ENCODE results near the gene NEO1. TPM values are rescaled to one million over a fixed set of nuclear protein-coding genes. Genes with fewer than 3 reads are reported as not detected.

NEO1 gene
- total and polyA plus RNA-seq, 2 of the 13 experiments (the other 11 are each of a cell fraction or from before 2014, with no cell fraction given): 8.4 to 11.0 TPM

DNA sequence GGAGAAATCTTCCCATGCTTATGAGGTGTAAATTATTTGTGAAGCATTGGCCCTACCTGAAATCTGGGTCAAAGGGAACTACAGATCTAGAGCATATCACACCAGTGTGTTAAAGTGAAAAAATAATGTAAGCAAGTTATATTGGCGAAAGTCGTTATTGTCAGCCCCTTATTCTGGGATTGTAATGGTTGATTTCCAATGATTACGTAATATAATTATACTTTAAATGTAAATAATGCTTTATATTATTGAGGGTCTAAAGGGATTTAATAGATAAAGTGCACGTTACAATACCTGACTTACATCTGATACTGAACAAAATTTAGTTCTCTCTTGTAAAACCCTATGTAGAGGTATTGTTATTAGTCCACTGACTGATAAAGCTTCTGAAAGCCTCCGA, 101.2 kb downstream of the NEO1 start:
- in situ Hi-C loops (cut with HindIII; ENCODE audit: extremely low pct_ligation_motif_present, low pct_unique_long_range_greater_than_20kb): no loop called here
- FAIRE-seq: no peak
- no TSS peak for BruUV-seq (replicated peaks)

More for the DNA sequence above, 101.2 kb downstream of the NEO1 start:
- ChIA-PET POLR2A (no interaction called here), CTCF (ENCODE audit: low intra/inter-chr PET ratio, low total read pairs) (no interaction called here)
- Histone ChIP-seq H3K9me3 (ENCODE audit: low read length) (peaks cover 22% of the 10 kb centered on the region), H3K4me1 (ENCODE audit: insufficient read depth, low read length) (no peaks in the 10 kb centered on the region), H3K4me2 (ENCODE audit: low read depth, low read length) (no peak overlapping the region), H3K79me2 (ENCODE audit: insufficient read depth, low read length) (no peaks in the 10 kb centered on the region), H4K20me1 (ENCODE audit: insufficient read depth, low read length) (no peaks in the 10 kb centered on the region), H2AFZ (ENCODE audit: low read length) (no peak overlapping the region), H3K4me3 (replicated peaks in 1 of 3; ENCODE audit: insufficient read depth in 1 of 3, low read depth in 2 of 3, low read length in 3 of 3) (no peak overlapping the region), H3K27me3 (ENCODE audit: control insufficient read depth in 1 of 2, insufficient read depth in 2 of 2, low read length in 2 of 2) (no peaks in the 10 kb centered on the region), H3K27ac (ENCODE audit: extremely low read length, insufficient read depth, low read length) (no peak overlapping the region), H3K36me3 (replicated peaks in 1 of 2; ENCODE audit: control insufficient read depth in 1 of 2, insufficient read depth in 2 of 2, low read length in 2 of 2) (no peaks in the 10 kb centered on the region; a peak in 1 of 5 replicates), H3K9ac (ENCODE audit: insufficient read depth, low read depth, low read length) (no peak overlapping the region)
- intact Hi-C loops (cut with micrococcal nuclease; ENCODE audit: unreplicated experiment): no loop called here
- ATAC-seq: no peak
- no peak for TF ChIP-seq HIC2 (CRISPR knock-in tag; IDR thresholded peaks at IDR 0.05; ENCODE audit: low read depth)
- TF ChIP-seq HNF4G (IDR thresholded peaks at IDR 0.05; ENCODE audit: borderline replicate concordance, low read depth, low read length): no peak
- no peak for TF ChIP-seq HNF4G (CRISPR knock-in tag; IDR thresholded peaks at IDR 0.05; ENCODE audit: borderline replicate concordance, low read depth)
- TF ChIP-seq CBFB (CRISPR knock-in tag; IDR thresholded peaks at IDR 0.05): no peak
- TF ChIP-seq, protein P1, sequence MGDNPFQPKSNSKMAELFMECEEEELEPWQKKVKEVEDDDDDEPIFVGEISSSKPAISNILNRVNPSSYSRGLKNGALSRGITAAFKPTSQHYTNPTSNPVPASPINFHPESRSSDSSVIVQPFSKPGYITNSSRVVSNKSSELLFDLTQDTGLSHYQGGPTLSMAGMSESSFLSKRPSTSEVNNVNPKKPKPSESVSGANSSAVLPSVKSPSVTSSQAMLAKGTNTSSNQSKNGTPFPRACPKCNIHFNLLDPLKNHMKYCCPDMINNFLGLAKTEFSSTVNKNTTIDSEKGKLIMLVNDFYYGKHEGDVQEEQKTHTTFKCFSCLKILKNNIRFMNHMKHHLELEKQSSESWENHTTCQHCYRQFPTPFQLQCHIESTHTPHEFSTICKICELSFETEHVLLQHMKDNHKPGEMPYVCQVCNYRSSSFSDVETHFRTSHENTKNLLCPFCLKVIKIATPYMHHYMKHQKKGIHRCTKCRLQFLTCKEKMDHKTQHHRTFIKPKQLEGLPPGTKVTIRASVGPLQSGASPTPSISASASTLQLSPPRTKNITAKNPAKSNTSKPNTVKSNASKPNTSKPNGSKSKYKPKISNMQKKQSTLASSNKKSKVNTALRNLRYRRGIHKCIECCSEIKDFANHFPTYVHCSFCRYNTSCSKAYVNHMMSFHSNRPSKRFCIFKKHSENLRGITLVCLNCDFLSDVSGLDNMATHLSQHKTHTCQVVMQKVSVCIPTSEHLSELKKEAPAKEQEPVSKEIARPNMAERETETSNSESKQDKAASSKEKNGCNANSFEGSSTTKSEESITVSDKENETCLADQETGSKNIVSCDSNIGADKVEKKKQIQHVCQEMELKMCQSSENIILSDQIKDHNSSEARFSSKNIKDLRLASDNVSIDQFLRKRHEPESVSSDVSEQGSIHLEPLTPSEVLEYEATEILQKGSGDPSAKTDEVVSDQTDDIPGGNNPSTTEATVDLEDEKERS (CRISPR knock-in tag; IDR thresholded peaks at IDR 0.05): no peak
- TF ChIP-seq ZNF142 (CRISPR knock-in tag; IDR thresholded peaks at IDR 0.05): no peak
- 88% methylated on average over 5 of the region's 5 CpGs for WGBS (ENCODE audit: low lambda C conversion rate)
- no peak for DNase-seq (ENCODE audit: low spot score)
